ENCODE results near the gene EEF1AKMT1.

- TF ChIP-seq CTCF (IDR thresholded peaks at IDR 0.05), result no peak
- TF ChIP-seq POLR2AphosphoS5 (IDR thresholded peaks at IDR 0.05; ENCODE audit: insufficient read depth in 1 of 2, low read depth in 1 of 2), result no peak
- TF ChIP-seq POLR2A (IDR thresholded peaks at IDR 0.05), result no peak
Measured at GRCh38 chr13:20684546-20684945, 89.2 kb downstream of the EEF1AKMT1 start.

Measured in vagina (tissue), 2 donors.